Gastrocnemius medialis (tissue), 4 donors: ENCODE data around the gene TUBA3E. TPM values are rescaled to one million over a fixed set of nuclear protein-coding genes. Genes with fewer than 3 reads are reported as not detected.
"Not testable (repeated sequence)": the region's sequence is repeated elsewhere in the genome, so short reads cannot be mapped to it uniquely, and the experiment has no call there.

Experiments used
- ATAC-seq, 2 donors: fragments of 150-250 bp; one replicate each; pipeline ENCODE4 v1.9.1; 2016
- DNase-seq, 2 donors: peaks; one replicate each; pipeline ENCODE4 v3.0.0-alpha.2; 2019
- H3K27ac ChIP-seq, 4 donors: fragments of 200-600 bp; sonication (generic); 1 replicate in 1 of 4; 2 replicates in 3 of 4; pipeline ENCODE4 v1.5.1; 2016 to 2018; ENCODE audit warnings: mild to moderate bottlenecking in 2 of 4, moderate library complexity in 1 of 4
- H3K27me3 ChIP-seq, 3 donors: fragments of 200-600 bp; sonication (generic) in 2 of 3; 1 replicate in 1 of 3; 2 replicates in 2 of 3; pipeline versions ENCODE4 v1.5.1 to v1.6.0; 2016 to 2019; ENCODE audit warnings: mild to moderate bottlenecking in 1 of 3, moderate library complexity in 1 of 3
- H3K36me3 ChIP-seq, 2 donors: fragments of 200-600 bp; sonication (generic) in 1 of 2; one replicate each; pipeline ENCODE4 v1.5.1; 2017 to 2018
- H3K4me1 ChIP-seq, 2 donors: fragments of 200-600 bp; sonication (generic) in 1 of 2; one replicate each; pipeline ENCODE4 v1.5.1; 2016 to 2017; ENCODE audit warnings: mild to moderate bottlenecking in 2 of 2
- H3K4me3 ChIP-seq, 4 donors: fragments of 200-600 bp; sonication (generic) in 3 of 4; 1 replicate in 1 of 4; 2 replicates in 3 of 4; pipeline ENCODE4 v1.5.1; 2016 to 2019; ENCODE audit warnings: mild to moderate bottlenecking in 2 of 4
- H3K9me3 ChIP-seq, 3 donors: fragments of 200-600 bp; sonication (generic) in 2 of 3; 1 replicate in 1 of 3; 2 replicates in 2 of 3; pipeline ENCODE4 v1.5.1; 2016 to 2019
- POLR2A ChIP-seq, 2 donors: fragments of 450-650 bp; IDR thresholded peaks; one replicate each; pipeline ENCODE4 v1.6.1; 2017; ENCODE audit warnings: antibody characterized with exemption in 2 of 2, mild to moderate bottlenecking in 2 of 2, moderate library complexity in 2 of 2
- in situ Hi-C, 4 donors: fragments of 200-750 bp; cut with MboI; loops; one replicate each; pipeline versions ENCODE4 v1.15.0 to v1.8.0; 2017; ENCODE audit warnings: low sequenced_read_pairs in 4 of 4
- intact Hi-C: fragments of 100-400 bp; cut with DNase I; formaldehyde crosslinking; loops from one replicate; pipeline ENCODE4 v1.15.1; 2023; ENCODE audit warnings: low total_unique reads
- total RNA-seq, 4 donors: library from RNA; depleted of rRNA; stranded (reverse); fragments of >200 nt; gene quantifications; one replicate each; pipeline versions ENCODE4 v1.1.0 to v1.2.3, GENCODE V29; 2016
- TF ChIP-seq, protein P1 (sequence below), 5 experiments: fragments of 450-650 bp in 3 of 5; fragments of 200-600 bp in 2 of 5; sonication (generic) in 2 of 5; IDR thresholded peaks in 4 of 5; conservative IDR thresholded peaks in 1 of 5; 1 replicate in 4 of 5; 2 replicates in 1 of 5; pipeline ENCODE4 v1.5.1; 2016 to 2019; ENCODE audit warnings: antibody characterized with exemption in 5 of 5, mild to moderate bottlenecking in 3 of 5, moderate library complexity in 3 of 5

TUBA3E gene
- total RNA-seq, 4 donors from 2014 or later, result not detected

DNA sequence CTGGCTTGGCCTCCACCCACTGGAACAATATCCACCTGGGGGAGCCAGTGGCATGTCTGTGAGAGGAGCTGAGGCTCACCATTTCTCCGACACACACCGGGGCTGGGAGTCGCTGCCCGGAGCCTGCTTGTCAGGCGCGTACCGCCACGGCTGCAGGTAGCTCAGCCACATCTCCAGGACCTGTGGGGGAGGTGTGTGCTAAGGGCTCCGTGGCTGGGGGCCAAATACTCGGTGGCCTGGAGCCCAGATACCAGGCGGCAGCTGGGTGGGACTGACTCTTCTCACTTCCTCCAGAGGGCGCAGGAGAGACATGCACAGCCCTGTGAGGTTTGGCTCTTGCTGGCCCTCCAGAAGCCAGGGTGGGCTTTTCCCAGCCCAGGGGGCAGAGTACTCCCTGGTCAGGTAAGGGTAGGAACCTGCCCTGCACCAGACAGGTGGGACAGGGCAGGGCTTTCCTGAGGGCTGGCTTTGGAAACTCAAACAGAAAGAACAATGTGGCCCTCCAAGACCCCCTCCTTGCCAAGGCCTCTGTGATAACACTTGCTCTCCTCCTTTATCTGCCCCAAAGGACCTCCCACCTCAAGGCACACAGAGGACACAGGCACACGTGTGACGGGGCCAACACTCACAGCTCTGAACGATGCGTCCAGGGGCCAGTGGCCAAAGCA, 42.1 kb downstream of the TUBA3E start:
- H3K36me3 ChIP-seq, result peaks cover 0 to 37% of the 10 kb centered on the region in 2 donors
- H3K27ac ChIP-seq, H3K27me3 ChIP-seq, ATAC-seq, intact Hi-C loops, H3K9me3 ChIP-seq, H3K4me3 ChIP-seq, H3K4me1 ChIP-seq, in situ Hi-C loops: not testable (repeated sequence)
- TF ChIP-seq, protein P1, sequence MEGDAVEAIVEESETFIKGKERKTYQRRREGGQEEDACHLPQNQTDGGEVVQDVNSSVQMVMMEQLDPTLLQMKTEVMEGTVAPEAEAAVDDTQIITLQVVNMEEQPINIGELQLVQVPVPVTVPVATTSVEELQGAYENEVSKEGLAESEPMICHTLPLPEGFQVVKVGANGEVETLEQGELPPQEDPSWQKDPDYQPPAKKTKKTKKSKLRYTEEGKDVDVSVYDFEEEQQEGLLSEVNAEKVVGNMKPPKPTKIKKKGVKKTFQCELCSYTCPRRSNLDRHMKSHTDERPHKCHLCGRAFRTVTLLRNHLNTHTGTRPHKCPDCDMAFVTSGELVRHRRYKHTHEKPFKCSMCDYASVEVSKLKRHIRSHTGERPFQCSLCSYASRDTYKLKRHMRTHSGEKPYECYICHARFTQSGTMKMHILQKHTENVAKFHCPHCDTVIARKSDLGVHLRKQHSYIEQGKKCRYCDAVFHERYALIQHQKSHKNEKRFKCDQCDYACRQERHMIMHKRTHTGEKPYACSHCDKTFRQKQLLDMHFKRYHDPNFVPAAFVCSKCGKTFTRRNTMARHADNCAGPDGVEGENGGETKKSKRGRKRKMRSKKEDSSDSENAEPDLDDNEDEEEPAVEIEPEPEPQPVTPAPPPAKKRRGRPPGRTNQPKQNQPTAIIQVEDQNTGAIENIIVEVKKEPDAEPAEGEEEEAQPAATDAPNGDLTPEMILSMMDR (IDR thresholded peaks at IDR 0.05 in 4 of 5, conservative IDR thresholded peaks at IDR 0.05 in 1 of 5), result peak in 1 of 5 experiments; percentile 26
- DNase-seq, result peak in 1 of 2 donors; percentile 23

DNA sequence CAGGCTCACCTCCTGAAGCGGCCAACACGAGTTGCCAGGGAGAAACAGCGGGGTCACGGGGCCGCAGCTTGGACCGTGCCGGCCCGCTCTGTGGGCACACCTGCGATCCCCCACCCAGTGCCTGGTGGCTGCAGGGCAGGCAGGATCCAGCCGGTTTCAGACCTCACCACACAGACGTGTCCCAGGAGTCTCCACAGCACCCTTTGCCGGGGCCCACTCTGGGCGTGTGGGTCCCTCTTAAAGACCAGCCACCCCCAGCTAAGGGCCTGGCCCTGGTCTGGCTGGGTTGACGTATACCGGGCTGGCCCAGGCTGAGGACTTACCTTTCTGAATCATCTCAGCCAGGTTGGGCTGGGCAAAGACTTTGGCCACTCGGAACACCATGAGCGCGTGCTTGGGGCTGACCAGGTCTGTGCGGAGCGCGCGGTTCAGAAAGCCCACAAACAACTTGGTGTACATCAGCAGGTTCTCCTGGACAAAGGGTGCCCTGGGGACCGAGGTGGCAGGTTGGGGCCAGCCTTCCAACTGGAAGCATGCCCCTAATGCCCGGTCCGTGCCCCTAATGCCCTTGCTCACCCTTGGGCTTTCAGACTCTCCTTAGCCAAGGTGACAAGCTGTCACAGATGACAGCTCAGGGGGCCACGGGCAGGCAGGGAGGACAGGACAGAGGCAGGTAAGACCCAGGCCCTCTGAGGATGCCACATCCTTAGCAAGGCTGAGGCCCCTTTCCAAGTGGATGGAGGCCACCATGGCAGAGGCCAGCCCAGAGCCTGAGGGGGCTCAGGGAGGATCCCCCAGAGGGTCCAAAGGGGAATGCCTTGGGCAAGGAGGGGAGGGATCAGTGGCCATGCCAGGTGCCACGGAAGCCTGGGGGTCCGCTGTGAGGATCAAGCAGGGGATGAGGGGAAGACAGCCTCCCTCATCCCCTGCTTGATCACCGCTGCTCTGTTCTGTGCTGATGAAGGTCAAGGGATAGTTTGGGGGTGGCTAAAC, 43.2 kb downstream of the TUBA3E start:
- intact Hi-C loops (no loop called here), in situ Hi-C loops (no loop called here)

DNA sequence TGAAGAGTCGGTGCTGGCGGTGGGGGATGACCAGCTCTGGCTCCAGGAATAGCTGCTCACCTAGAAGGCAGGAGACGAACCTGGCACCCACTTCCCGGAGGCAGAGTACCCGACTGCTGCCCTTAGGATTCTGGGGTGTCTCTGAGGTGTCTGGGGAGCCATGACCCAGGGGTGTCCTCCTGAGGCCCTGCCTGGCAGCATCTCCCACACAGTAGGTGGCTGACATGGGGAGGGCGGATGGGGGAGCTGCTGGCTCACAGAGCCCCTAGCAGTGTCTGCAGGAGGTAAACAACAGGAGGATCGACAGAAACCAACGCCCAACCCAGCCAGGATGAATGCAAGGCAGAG, 43.8 kb downstream of the TUBA3E start:
- DNase-seq, H3K9me3 ChIP-seq, in situ Hi-C loops, H3K4me1 ChIP-seq, ATAC-seq, H3K27ac ChIP-seq, H3K27me3 ChIP-seq, H3K4me3 ChIP-seq, intact Hi-C loops: not testable (repeated sequence)
- peaks cover 0 to 37% of the 10 kb centered on the region in 2 donors for H3K36me3 ChIP-seq

More for the DNA sequence above, 43.2 kb downstream of the TUBA3E start:
- TF ChIP-seq POLR2A (IDR thresholded peaks at IDR 0.05), result no peak
- TF ChIP-seq, protein P1 (IDR thresholded peaks at IDR 0.05 in 4 of 5, conservative IDR thresholded peaks at IDR 0.05 in 1 of 5), result no peak
- Histone ChIP-seq H3K27ac (no peak overlapping the region), H3K27me3 (no peaks in the 10 kb centered on the region), H3K36me3 (peaks cover 0 to 37% of the 10 kb centered on the region in 2 donors), H3K9me3 (no peaks in the 10 kb centered on the region), H3K4me3 (no peak overlapping the region), H3K4me1 (no peaks in the 10 kb centered on the region)
- DNase-seq (no peak), ATAC-seq (no peak)

DNA sequence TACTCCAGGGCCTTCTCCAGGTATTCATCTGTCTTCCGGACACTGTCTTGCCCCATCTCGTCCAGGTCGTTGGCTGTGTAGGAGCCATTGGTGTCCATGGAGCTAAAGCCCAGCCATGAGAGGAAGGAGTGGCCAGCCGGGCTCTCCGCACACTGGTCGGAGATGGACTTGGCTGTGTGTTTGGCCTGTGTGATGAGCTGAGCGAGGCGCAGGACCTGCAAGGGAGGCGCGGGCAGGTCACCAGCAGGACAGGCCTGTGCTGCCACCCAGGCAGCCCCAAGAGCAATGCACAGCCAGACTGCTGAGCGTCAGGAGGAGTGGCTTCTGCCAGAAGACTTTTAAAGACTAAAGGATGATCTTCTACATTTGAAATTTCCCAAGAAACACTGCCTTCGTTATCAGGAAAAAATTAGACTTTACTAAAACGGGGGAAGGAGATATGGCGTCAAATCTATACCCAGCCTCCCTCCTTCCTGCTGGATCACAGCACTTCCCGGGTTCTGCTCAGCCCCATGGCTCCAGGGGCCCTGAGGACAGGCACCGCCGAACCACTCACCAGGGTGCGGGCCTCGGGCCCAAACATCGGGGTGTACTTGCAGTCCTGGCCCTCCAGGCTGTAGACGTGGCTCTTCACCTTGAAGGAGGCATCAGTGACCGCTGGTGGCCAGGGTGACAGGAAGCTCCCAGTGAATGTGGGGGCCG, 44.4 kb downstream of the TUBA3E start:
- H3K27me3 ChIP-seq, H3K4me3 ChIP-seq, H3K27ac ChIP-seq, in situ Hi-C loops, DNase-seq, H3K9me3 ChIP-seq, ATAC-seq, intact Hi-C loops, H3K4me1 ChIP-seq: not testable (repeated sequence)
- H3K36me3 ChIP-seq, result peaks cover 0 to 32% of the 10 kb centered on the region in 2 donors

DNA sequence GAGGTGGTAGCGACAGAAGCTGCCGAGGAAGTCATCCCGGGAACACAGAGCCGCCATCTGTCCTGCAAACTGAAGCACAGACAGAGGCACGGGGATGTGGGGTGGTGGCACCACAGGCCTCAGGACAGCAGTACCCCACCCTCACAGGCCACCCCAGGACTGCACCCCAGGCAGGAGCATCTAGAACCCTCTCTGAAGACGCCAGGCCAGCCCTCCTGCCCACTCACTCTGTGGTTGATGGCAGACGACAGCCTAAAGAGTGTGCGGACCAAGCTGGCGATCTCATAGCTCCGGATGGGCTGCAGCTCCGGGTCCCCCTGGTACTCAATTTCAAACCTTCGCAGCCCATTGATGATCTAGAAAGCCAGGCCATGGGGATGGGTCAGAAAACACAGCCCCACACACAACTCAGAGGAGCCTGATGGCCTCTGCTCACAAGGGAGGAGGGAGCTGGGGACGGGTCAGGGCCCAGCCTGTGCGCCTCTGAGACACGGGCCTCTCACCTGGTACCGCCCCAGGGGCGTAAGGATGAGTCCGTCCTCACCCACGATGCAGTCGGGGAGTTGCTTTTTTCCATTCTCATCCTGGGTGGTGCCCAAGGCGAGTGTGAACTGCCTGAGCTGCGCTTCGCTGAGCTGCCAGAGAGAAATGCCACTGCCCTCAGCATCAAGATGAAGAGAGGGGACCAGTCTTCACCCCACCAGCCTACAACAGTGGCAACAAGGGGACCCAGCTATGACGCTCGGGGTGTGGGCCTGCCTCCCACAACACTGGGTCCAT, 45.2 kb downstream of the TUBA3E start:
- no peaks in the 10 kb centered on the region for H3K27me3 ChIP-seq
- peaks cover 0 to 31% of the 10 kb centered on the region in 2 donors for H3K36me3 ChIP-seq
- no peak overlapping the region for H3K4me3 ChIP-seq
- no peak for TF ChIP-seq POLR2A (IDR thresholded peaks at IDR 0.05)
- TF ChIP-seq, protein P1 (IDR thresholded peaks at IDR 0.05 in 4 of 5, conservative IDR thresholded peaks at IDR 0.05 in 1 of 5), result no peak
- intact Hi-C loops (no loop called here), in situ Hi-C loops (no loop called here)
- H3K4me1 ChIP-seq, result no peaks in the 10 kb centered on the region
- ATAC-seq (no peak), DNase-seq (no peak)
- H3K9me3 ChIP-seq, result no peaks in the 10 kb centered on the region
- no peak overlapping the region for H3K27ac ChIP-seq

DNA sequence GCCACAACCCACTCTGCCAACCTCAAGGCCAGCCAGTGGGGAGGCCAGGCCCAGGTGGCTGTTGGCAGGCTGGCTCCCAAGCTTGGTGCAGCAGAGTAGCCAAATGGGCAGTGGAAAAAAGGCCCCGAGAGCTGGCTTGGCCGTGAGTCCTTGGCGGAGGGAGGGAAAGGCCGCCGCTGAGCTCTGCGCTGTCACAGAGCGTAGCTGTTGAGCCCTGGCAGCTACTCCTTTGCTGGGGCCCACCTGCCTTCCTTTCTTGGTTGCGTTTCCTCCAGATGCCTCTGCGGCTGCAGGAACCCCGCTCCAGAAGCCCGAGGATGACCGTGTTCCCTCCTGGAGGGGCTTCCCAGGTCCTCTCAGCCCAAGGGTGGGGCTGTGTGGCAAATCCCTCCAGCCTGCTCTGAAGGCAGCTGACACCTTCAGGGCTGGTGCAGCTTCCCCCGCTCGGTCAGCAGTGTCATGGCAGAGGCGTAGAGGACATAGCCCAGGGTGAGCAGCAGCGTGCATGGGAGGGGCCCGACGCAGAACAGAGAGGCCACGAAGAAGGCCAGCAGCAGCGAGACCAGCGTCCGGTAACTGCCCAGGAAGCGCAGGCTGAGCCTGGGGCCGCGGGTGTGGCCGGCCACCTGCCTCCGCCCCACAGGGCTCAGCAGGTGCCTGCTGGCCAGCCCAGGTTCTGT, 46.0 kb downstream of the TUBA3E start:
- in situ Hi-C loops, H3K27me3 ChIP-seq, ATAC-seq, intact Hi-C loops, DNase-seq, H3K9me3 ChIP-seq, H3K27ac ChIP-seq, H3K4me3 ChIP-seq, H3K4me1 ChIP-seq: not testable (repeated sequence)
- H3K36me3 ChIP-seq, result peaks cover 0 to 31% of the 10 kb centered on the region in 2 donors

DNA sequence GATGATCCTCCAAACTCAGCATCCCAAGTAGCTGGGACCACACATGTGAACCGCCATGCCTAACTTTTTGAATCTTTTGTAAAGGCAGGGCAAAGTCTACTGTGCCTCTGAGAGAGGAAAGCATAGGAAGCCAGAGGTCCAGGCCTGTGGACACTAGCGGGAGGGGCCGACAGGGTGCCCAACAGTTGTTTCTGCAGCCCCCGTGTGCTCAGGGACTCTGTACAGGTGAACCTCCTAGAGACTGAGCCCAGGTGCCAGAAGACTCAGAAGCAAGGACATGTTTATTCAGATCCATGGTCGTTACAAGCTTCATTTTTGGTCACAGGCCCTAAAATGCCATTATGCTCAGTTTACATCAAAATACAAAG, 47.1 kb downstream of the TUBA3E start:
- H3K27ac ChIP-seq, DNase-seq, H3K4me3 ChIP-seq, H3K4me1 ChIP-seq, in situ Hi-C loops, ATAC-seq, H3K27me3 ChIP-seq, H3K9me3 ChIP-seq, intact Hi-C loops: not testable (repeated sequence)
- peaks cover 0 to 31% of the 10 kb centered on the region in 2 donors for H3K36me3 ChIP-seq
